Liver (tissue), 3 donors: ENCODE measurements around the gene UBR4.
"Not testable (repeated sequence)": the region's sequence is repeated elsewhere in the genome, so short reads cannot be mapped to it uniquely, and the experiment has no call there.

ENCODE experiments used
- CTCF ChIP-seq: fragments of 150-350 bp; IDR thresholded peaks from 2 replicates; pipeline ENCODE4 v1.5.1; 2017; ENCODE audit warnings: improper control_type of control experiment, low read depth, low read length; ENCODE audit not compliant: missing input control
- EGR1 ChIP-seq, 2 donors: IDR thresholded peaks; 2 replicates each; pipeline ENCODE4 v1.6.1; 2016 to 2018; ENCODE audit warnings: antibody characterized with exemption in 2 of 2, low read depth in 2 of 2
- FOXA1 ChIP-seq: IDR thresholded peaks from 2 replicates; pipeline ENCODE4 v1.6.1; 2016; ENCODE audit warnings: antibody characterized with exemption
- GABPA ChIP-seq, 2 donors: IDR thresholded peaks in 1 of 2; conservative IDR thresholded peaks in 1 of 2; 2 replicates each; pipeline ENCODE4 v1.6.1; 2016; ENCODE audit warnings: antibody characterized with exemption in 2 of 2, mild to moderate bottlenecking in 1 of 2, moderate library complexity in 1 of 2
- HNF4G ChIP-seq: IDR thresholded peaks from 2 replicates; pipeline ENCODE4 v1.6.1; 2016; ENCODE audit warnings: antibody characterized with exemption
- JUND ChIP-seq, 2 donors: IDR thresholded peaks; 2 replicates each; pipeline ENCODE4 v1.6.1; 2016; ENCODE audit warnings: antibody characterized with exemption in 2 of 2
- MAX ChIP-seq: IDR thresholded peaks from 2 replicates; pipeline ENCODE4 v1.6.1; 2016; ENCODE audit warnings: antibody characterized with exemption
- RAD21 ChIP-seq, 2 donors: IDR thresholded peaks; 2 replicates each; pipeline ENCODE4 v1.6.1; 2016; ENCODE audit warnings: antibody characterized with exemption in 2 of 2, mild to moderate bottlenecking in 2 of 2
- REST ChIP-seq: IDR thresholded peaks from 2 replicates; pipeline ENCODE4 v1.6.1; 2016; ENCODE audit warnings: antibody characterized with exemption, mild to moderate bottlenecking
- RXRA ChIP-seq, 2 donors: IDR thresholded peaks; 2 replicates each; pipeline ENCODE4 v1.6.1; 2017 to 2018; ENCODE audit warnings: antibody characterized with exemption in 2 of 2, mild to moderate bottlenecking in 1 of 2
- TAF1 ChIP-seq: conservative IDR thresholded peaks from 2 replicates; pipeline ENCODE4 v1.6.1; 2016; ENCODE audit warnings: antibody characterized with exemption, mild to moderate bottlenecking
- YY1 ChIP-seq: IDR thresholded peaks from 2 replicates; pipeline ENCODE4 v1.6.1; 2016; ENCODE audit warnings: antibody characterized with exemption, mild to moderate bottlenecking
- donor health status: healthy.
- donor health status: healthy.

- not testable (repeated sequence) for TF ChIP-seq TAF1; MAX; CTCF; GABPA (IDR thresholded peaks at IDR 0.05 in 1 of 2, conservative IDR thresholded peaks at IDR 0.05 in 1 of 2); YY1; HNF4G; REST; RXRA (IDR thresholded peaks at IDR 0.05); JUND (IDR thresholded peaks at IDR 0.05); EGR1 (IDR thresholded peaks at IDR 0.05; ENCODE audit: low read depth in 2 of 2); RAD21 (IDR thresholded peaks at IDR 0.05); FOXA1
Measured at GRCh38 chr1:19256301-19256700, 46.2 kb upstream of the UBR4 start.
